Stimulated activated CD4-positive, alpha-beta T cell treated with anti-CD3 and anti-CD28 coated beads, Interleukin-15, amount 100 ng/mL, for 24 hours (primary cell): ENCODE data around the gene FOXN3.
"Not testable (repeated sequence)": the region's sequence is repeated elsewhere in the genome, so short reads cannot be mapped to it uniquely, and the experiment has no call there.

Source experiments
- DNase-seq: peaks from one replicate; pipeline ENCODE4 v3.0.0-alpha.2; 2020

The FOXN3 gene

GRCh38 chr14:89185919-89186855 lies 230.8 kb downstream of the FOXN3 start:
- no peak for DNase-seq

DNA sequence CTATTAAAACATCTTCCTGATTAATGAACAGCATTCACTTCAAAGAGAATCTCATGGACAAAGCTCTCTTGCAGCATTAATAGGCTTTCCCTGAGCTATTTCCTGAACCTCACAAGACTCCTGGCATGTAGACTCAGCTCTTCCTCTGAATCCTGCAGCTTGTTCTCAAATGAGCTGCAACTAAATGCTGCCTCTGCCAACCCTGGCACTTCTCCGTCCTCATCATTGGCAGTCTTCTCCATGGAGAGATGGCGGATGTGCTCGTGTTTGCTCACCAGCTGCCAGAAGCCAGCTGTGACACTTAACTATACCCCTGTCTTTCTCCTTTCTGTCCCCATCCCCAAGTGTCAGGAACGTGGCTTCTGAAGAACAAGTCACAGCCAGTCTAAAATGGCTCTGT lies 232.1 kb downstream of the FOXN3 start:
- no peak for DNase-seq

DNA sequence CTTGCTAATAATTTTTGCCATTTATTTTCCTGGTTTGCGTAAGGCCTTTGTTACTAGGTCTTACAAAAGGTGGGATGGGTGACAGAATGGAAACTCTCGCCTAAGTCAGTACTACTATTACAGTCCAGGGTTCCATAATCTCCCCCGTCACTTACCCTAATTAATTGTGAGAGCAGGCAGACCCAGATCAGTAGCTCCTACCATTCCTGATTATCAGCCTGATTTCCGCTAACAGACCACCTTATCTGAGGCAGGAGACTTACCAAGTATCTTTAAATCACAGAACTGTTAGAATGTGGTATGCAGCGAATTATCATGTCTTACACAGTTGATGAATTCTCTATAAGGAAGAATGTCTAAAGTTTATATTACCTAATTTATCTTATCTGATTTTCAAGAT lies 234.7 kb downstream of the FOXN3 start:
- DNase-seq: no peak

- no peak for DNase-seq
Measured at GRCh38 chr14:89180546-89180945, 236.5 kb downstream of the FOXN3 start.

GRCh38 chr14:89179891-89180404 lies 237.1 kb downstream of the FOXN3 start:
- DNase-seq: no peak

DNA sequence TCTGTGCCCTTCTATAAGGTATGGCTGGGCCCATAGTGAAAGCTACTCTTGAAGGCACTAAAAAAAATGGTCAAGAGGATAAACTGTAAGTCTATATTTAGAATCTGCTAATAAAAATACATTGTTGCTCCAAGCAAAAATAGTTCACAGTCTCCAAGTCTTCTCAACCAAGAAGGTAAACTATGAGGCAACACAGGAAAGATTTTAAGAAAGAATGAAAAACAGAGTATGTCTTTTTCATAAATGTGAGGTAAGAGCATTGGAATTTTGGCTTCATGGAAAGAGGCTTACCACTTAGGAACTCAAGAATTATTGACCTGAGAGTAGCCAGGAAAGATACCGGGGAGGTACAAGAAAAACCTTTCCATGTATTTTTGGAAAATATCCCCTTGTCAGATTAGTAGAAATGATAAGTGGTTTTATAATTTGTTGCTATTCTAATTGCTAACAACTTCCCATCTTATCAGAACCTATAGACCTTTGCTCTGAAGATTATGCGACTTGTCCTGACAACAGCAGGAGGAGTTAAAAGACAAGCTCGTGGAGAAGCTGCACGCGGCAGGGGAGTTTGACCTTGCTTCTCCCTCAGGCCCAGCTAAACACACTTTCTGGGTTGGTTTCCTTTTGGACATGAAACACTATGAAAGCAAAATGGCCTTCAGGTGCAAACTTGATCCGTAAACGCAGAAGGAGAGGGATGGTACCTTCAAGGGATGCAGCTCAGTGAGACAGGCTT lies 238.1 kb downstream of the FOXN3 start:
- no peak for DNase-seq

DNA sequence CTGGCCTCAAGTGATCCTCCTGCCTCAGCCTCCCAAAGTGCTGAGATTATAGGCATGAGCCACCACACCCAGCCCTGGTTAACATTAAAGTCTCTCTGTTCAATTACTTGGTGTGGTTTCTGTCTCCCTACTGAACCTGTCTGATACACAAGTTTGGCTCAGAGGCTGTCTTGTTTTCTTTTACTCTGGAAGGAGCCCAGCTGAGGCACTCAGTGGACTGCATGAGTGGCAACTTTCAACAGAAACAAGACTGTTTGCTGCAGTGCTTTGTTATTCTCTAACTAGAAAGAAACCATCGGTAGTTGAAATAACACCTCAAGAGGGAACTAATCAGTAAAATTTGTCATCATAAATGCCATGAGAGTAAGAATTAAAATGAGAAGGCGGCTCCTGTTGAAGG lies 238.7 kb downstream of the FOXN3 start:
- DNase-seq: no peak

DNA sequence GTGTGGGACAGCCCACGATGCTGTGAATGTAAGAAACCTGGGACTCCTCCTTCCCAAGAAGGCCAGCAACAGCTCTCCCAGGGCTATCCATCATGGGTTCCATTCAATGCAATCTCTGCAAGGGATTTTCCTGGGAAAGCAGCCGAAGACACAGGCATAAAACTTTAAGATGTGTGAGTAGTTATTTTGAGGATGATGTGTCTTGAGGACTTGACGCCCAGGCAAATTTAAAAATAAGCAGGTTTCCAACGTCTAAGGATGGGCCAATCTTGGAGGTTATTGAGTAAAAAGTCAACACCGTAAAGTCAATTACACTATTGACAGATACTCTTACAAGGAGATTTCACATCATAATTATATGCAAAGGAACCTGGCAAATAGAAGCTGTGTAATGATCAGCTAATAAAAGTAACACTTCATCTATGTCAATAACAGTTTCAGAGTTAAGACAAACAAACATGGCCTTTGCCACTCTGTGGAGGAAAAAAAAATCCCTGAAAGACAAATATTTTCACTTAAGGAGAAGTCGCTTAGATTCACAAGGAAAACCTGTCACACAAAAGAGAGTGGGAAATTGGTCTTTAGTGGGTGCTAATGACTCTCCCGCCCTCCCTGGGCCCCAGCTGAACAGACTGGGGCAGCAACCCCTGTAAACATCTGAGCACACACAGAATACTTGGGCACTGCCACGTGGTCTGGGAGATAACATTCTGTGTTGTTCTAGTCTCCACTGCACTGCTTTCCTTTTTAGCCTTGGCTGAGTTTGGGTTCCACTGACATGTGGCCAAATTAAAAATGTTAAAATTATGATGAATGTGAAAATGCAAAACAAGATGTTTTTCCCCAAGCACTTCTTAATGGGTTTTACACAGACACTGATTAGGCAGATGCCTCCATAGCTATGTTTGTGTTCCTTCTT lies 240.9 kb downstream of the FOXN3 start:
- DNase-seq: no peak

DNA sequence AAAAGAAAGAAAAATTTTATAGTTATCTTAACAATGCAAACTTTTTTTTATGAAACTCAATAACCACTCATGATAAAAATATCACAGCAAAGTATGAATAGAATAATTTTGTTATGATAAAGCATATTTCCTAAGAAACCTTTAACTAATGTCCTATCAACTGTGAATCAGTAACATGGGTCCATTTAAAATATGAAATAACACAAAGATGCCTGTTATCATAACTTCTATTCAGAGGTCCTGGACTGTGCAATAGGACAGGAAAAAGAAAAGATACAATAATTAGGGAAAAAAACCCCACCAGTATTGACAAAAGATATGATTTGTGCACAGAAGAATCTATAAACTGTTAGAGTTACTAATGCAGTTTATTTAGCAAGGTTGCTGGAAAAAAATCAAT lies 245.4 kb downstream of the FOXN3 start:
- no peak for DNase-seq

GRCh38 chr14:89171168-89171567 lies 245.9 kb downstream of the FOXN3 start:
- DNase-seq: no peak

GRCh38 chr14:89167705-89168104 lies 249.3 kb downstream of the FOXN3 start:
- DNase-seq: no peak

GRCh38 chr14:89166633-89167032 lies 250.4 kb downstream of the FOXN3 start:
- no peak for DNase-seq

DNA sequence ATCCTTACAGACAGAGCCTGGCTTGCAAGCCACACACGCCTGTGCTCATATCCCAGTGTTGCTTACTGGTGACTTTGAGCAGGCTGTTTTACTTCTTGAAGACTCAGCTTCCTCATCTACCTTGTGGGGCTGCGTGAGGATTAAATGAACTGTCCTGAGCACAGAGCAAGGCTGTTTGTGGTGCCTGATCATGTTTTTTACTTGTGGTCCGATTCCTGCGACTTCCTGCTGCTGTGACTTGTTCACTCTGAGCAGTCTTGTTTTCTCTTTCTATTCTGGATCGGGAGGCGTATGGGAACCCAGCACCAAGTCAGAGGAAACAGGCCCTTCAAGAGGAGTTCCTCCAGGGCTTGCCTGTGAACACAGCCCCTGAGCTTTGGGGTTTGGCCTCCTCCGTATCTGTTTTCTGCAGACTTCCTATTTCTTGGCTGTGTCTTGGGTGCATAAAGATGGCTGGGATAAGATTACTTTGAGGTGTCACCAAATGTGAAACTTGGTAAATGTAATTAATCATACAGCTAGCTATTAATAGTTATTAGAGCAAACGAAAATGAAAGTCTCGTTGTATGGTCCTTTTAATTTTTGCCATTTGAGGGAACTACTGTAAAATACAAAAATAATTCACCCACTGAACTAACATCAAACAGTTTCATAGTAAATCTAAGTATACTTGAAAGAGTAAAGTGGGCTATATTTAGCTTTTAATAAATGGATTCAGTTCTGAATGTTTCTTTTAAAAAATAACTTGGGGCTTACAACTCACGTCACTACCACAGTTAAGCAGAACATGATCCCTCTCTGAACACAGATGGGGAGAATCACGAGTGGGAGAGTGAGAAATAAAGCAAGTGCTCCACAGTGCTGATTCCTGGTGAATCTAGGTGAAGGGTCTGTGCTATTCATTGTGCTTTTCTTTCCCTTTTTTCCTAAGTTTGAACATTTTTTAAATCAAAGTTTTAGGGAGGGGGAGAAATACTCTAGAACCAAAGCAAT lies 251.5 kb downstream of the FOXN3 start:
- DNase-seq: no peak

DNA sequence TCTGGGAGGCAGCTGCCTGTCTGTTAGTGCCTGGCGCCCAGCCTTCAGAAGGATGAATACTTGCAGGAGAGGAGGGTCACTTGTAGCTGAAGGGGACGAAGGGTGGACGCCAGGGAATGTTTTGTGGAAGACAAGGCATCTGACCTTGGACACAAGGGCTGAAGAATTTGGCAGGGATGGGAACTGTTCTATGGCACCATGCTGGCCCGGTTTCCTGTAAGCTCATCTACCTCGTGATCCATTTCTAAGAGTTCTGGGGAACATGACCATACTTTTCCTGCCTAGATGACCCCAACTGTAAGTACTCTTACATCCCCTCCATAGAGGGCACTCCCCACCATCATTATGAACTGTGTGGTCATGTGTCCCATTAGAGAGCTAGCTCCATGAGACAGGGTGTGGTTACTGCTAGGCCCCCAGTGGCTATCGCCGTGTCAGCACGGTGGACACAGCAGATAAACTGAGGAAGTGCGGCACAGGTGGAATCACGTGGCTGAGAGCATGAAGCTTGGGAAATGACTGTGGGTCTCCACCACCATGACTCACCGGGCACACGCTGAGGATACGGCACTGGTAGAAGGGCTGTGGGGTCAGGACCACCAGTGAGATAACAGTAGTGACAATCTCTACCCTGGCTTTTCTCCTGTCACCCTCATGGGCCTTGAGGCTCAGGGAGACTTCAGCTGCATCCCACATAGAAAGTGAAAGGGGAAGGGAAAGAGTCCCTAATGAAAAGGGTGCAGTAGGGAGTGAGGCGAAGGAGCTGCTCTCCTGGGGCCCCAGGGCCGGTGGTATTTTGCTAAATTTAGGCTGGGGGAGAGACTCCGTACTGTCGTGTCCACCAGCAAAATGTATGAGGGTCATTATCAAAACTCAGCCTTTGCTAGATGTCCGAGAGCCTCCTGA lies 252.6 kb downstream of the FOXN3 start:
- no peak for DNase-seq

GRCh38 chr14:89163031-89163636 lies 253.9 kb downstream of the FOXN3 start:
- no peak for DNase-seq

DNA sequence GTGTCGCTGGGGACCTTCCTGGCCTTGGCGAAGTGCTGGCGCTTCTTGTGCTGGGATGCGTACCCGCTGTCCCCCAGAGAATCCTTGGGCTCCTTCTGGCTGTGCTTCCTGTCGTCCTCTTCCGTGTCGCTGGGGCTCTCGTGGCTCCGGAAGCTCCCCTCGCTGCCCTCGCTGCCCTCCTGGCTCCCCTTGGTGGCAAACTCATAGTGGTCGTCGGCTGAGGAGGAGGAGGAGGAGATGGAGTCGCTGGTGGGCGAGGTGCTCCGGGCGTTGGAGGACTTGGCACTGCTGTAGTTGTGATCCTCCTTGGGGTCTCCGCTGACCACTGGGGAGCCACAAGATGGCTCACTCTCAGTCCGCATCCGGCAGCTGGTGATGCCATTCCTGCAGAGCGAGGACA lies 254.4 kb downstream of the FOXN3 start:
- DNase-seq: no peak

DNA sequence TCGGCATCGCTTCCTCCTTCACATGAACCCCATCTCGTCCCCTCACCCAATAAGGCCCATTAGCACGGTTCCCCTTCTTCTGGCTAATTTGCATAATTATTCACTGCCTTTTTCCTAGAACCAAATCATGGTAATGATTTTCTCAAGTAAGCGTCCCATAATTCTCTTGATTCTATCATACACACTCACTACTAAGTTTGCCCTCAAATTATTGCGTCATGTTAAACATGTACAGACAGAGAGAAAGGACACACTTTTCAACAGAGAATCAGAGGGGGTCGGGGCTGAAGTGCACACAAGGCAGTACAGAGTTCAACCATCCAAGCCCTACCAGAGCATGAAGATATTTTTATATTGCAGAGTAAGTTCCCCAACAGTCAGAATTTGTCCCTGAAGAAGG lies 256.6 kb downstream of the FOXN3 start:
- no peak for DNase-seq

- DNase-seq: no peak
Measured at GRCh38 chr14:89158701-89159100, 258.3 kb downstream of the FOXN3 start.

DNA sequence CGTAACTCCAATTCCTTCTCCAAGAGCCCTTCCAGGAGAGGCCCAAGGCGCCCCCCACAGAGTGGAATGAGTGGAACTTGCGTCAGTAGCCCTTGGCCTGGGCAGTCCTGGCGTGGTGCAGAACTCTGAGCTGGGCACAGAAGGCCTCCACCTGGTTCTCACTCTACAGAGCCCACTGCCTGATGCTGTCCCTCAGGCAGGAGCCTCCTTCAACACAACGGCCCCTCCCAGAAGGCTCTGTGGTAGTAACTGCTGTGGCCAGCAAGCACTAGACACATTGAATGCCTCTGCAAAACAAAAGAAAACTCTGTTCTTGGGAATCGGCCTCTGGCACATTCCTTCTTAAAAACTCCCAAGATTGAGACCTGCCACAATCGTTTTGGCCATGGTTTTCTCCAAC lies 258.9 kb downstream of the FOXN3 start:
- not testable (repeated sequence) for DNase-seq

- DNase-seq: no peak
Measured at GRCh38 chr14:89155491-89155890, 261.5 kb downstream of the FOXN3 start.
